Uterus (tissue), 2 donors: ENCODE data around the gene ZNF346.

Source experiments
- POLR2A ChIP-seq, 2 donors: fragments of 450-650 bp; IDR thresholded peaks; one replicate each; pipeline ENCODE4 v1.6.1; 2016; ENCODE audit warnings: antibody characterized with exemption in 2 of 2, mild to moderate bottlenecking in 1 of 2, moderate library complexity in 1 of 2
- TF ChIP-seq, protein P1 (sequence below), 4 experiments: fragments of 200-600 bp in 2 of 4; fragments of 450-650 bp in 2 of 4; sonication (generic) in 2 of 4; IDR thresholded peaks; one replicate each; pipeline ENCODE4 v1.5.1; 2016 to 2019; ENCODE audit warnings: antibody characterized with exemption in 4 of 4, mild to moderate bottlenecking in 2 of 4, moderate library complexity in 1 of 4

DNA sequence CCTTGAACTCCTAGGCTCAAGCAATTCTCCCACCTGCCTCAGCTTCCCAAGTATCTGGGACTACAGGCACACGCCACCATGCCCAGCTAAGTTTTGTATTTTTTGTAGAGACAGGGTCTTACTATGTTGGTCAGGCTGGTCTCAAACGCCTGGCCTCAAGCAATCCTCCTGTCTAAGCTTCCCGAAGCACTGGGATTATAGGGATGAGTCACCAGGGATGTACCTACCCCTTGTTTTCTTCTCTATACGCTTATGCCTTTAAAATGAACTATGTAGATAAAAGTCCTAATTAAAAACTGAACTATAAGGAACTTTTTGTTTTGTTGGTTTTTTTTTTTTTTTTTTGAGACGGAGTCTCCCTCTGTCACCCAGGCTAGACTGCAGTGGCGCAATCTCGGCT lies 41.7 kb upstream of the ZNF346 start:
- TF ChIP-seq, protein P1, sequence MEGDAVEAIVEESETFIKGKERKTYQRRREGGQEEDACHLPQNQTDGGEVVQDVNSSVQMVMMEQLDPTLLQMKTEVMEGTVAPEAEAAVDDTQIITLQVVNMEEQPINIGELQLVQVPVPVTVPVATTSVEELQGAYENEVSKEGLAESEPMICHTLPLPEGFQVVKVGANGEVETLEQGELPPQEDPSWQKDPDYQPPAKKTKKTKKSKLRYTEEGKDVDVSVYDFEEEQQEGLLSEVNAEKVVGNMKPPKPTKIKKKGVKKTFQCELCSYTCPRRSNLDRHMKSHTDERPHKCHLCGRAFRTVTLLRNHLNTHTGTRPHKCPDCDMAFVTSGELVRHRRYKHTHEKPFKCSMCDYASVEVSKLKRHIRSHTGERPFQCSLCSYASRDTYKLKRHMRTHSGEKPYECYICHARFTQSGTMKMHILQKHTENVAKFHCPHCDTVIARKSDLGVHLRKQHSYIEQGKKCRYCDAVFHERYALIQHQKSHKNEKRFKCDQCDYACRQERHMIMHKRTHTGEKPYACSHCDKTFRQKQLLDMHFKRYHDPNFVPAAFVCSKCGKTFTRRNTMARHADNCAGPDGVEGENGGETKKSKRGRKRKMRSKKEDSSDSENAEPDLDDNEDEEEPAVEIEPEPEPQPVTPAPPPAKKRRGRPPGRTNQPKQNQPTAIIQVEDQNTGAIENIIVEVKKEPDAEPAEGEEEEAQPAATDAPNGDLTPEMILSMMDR (IDR thresholded peaks at IDR 0.05): no peak
- TF ChIP-seq POLR2A (IDR thresholded peaks at IDR 0.05): no peak
